Keratinocyte (primary cell): ENCODE results near the gene CCDC32. TPM values are rescaled to one million over a fixed set of nuclear protein-coding genes. Genes with fewer than 3 reads are reported as not detected.

Experiments used
- DNase-seq: peaks from one replicate; pipeline ENCODE4 v3.0.0-alpha.2; 2011; ENCODE audit warnings: low read depth, missing footprints, low spot score
- FAIRE-seq: peaks from 2 replicates; lab custom pipeline; 2011; peaks lifted over from hg19 to GRCh38; lab: Jason Lieb, UNC
- H2AFZ ChIP-seq: 2 replicates; pipeline ENCODE4 v1.6.0; 2012; ENCODE audit warnings: low read length, control low read depth, inconsistent platforms; ENCODE audit not compliant: control insufficient read depth
- H3K27ac ChIP-seq: 2 replicates; pipeline ENCODE4 v1.5.1; 2011; ENCODE audit warnings: low read length; ENCODE audit not compliant: control insufficient read depth, insufficient read depth
- H3K27me3 ChIP-seq: 3 replicates; pipeline ENCODE4 v1.6.0; 2011; ENCODE audit warnings: low read length; ENCODE audit not compliant: control insufficient read depth, insufficient read depth; ENCODE audit errors: extremely low read depth
- H3K36me3 ChIP-seq, 2 experiments: 2 replicates in 1 of 2; 3 replicates in 1 of 2; pipeline ENCODE4 v1.5.1; 2011; ENCODE audit warnings: low read length in 2 of 2, mild to moderate bottlenecking in 1 of 2; ENCODE audit not compliant: control insufficient read depth in 2 of 2, insufficient read depth in 2 of 2; ENCODE audit errors: extremely low read depth in 1 of 2
- H3K4me1 ChIP-seq: 3 replicates; pipeline ENCODE4 v1.5.1; 2011; ENCODE audit warnings: low read length; ENCODE audit not compliant: control insufficient read depth, insufficient read depth; ENCODE audit errors: extremely low read depth
- H3K4me2 ChIP-seq: 3 replicates; pipeline ENCODE4 v1.6.0; 2011; ENCODE audit warnings: low read depth, low read length; ENCODE audit not compliant: control insufficient read depth, insufficient read depth; ENCODE audit errors: extremely low read depth
- H3K4me3 ChIP-seq, 3 experiments: fragments of 200-600 bp in 1 of 3; sonication (generic) in 1 of 3; 2 replicates in 2 of 3; 3 replicates in 1 of 3; pipeline ENCODE4 v1.5.1; 2011 to 2016; ENCODE audit warnings: low read length in 3 of 3, mild to moderate bottlenecking in 3 of 3, control low read depth in 2 of 3, inconsistent platforms in 1 of 3, low read depth in 1 of 3, mixed read lengths in 1 of 3, mixed run types in 1 of 3, moderate library complexity in 1 of 3; ENCODE audit not compliant: control insufficient read depth in 2 of 3, insufficient read depth in 2 of 3; ENCODE audit errors: extremely low read depth in 1 of 3
- H3K79me2 ChIP-seq: 2 replicates; pipeline ENCODE4 v1.6.0; 2012; ENCODE audit warnings: low read length; ENCODE audit not compliant: control insufficient read depth, insufficient read depth
- H3K9ac ChIP-seq: 3 replicates; pipeline ENCODE4 v1.6.0; 2011; ENCODE audit warnings: low read length; ENCODE audit not compliant: control insufficient read depth, insufficient read depth; ENCODE audit errors: extremely low read depth
- H3K9me1 ChIP-seq: 3 replicates; pipeline ENCODE4 v1.6.0; 2011; ENCODE audit warnings: low read length; ENCODE audit not compliant: control insufficient read depth, insufficient read depth; ENCODE audit errors: extremely low read depth
- H3K9me3 ChIP-seq: 2 replicates; pipeline ENCODE4 v1.5.1; 2012; ENCODE audit warnings: low read depth, low read length; ENCODE audit not compliant: control insufficient read depth
- H4K20me1 ChIP-seq: 3 replicates; pipeline ENCODE4 v1.6.0; 2011; ENCODE audit warnings: low read length; ENCODE audit not compliant: control insufficient read depth, insufficient read depth; ENCODE audit errors: extremely low read depth
- EZH2 ChIP-seq: IDR thresholded peaks from one replicate; pipeline ENCODE4 v1.6.1; 2012; ENCODE audit warnings: inconsistent platforms, mild to moderate bottlenecking, low read length, moderate library complexity
- dilution Hi-C: fragments of 300-500 bp; cut with MboI; formaldehyde crosslinking; loops from one replicate; pipeline ENCODE4 v1.7.0; 2020; ENCODE audit warnings: low sequenced_read_pairs; ENCODE audit not compliant: extremely low pct_ligation_motif_present
- polyA plus RNA-seq, 5 experiments: library from polyadenylated mRNA; depleted of rRNA in 3 of 5; stranded (reverse) in 3 of 5; stranded (forward) in 1 of 5; unstranded in 1 of 5; fragments of >200 nt; gene quantifications; 1 replicate in 1 of 5; 2 replicates in 3 of 5; 3 replicates in 1 of 5; pipeline versions ENCODE4 v1.2.1 to v1.2.3, GENCODE V29; 2011 to 2012; ENCODE audit warnings: missing spikeins in 2 of 5, low read depth in 1 of 5, low replicate concordance in 1 of 5
- TF ChIP-seq, protein P1 (sequence below), 3 experiments: IDR thresholded peaks in 1 of 3; conservative IDR thresholded peaks in 1 of 3; optimal IDR thresholded peaks in 1 of 3; 2 replicates in 2 of 3; 3 replicates in 1 of 3; pipeline versions ENCODE3 to v1.5.1; 2011; ENCODE audit warnings: low read length in 3 of 3, mild to moderate bottlenecking in 3 of 3, moderate library complexity in 2 of 3, control low read depth in 1 of 3, inconsistent platforms in 1 of 3; ENCODE audit not compliant: insufficient read depth in 2 of 3; ENCODE audit errors: extremely low read depth in 1 of 3

CCDC32 gene
- polyA plus RNA-seq, 1 donor (not counting 4 experiments of a cell fraction or from before 2014, with no cell fraction given): 18.0 TPM

DNA sequence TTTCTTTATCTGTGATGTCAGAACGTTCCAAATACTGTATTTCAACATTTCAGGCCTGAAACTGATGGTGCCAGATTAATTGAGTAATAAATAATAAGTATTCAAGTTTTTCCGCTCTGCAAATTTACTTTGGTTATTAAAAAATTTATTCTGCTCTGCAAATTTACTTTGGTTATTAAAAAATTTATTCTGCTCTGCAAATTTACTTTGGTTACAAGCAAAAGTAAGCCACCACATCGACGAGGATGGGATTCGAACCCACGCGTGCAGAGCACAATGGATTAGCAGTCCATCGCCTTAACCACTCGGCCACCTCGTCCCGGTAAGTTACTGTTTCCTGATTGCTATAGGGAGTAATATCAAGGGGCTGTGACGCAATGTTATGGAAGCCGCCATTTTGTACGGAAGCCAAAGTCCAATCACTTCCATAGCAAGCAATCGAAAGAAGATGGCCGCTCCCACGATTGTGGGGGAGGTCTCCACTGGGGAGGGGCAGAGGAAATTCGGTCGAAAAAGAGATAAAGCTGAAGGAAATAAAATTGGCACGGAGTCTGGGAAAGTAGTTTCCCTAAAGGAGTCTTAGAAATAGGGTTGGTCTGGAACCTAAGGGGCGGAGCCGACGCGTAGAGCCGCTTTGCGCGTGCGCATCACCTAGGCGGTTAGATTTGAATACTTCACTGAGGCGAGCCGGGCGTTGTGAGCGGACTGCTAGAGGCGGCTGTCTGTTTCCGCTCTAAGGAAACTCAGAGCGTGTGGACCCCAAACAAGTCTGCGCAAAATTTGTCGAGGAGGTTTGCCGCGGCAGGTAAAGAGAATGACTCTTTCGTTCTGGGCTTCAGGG lies 29.0 kb upstream of the CCDC32 start, which contains the start of gene KNL1:
Gene KNL1, plus strand, starts transcription at position 662 of the 841 bp plus-strand sequence. CDS start 8,683 bp downstream, outside the sequence.
- DNase-seq (peak; percentile 67), FAIRE-seq (no peak)
- H3K9me3 ChIP-seq: no peaks in the 10 kb centered on the region
- TF ChIP-seq EZH2: no peak
- TF ChIP-seq, protein P1, sequence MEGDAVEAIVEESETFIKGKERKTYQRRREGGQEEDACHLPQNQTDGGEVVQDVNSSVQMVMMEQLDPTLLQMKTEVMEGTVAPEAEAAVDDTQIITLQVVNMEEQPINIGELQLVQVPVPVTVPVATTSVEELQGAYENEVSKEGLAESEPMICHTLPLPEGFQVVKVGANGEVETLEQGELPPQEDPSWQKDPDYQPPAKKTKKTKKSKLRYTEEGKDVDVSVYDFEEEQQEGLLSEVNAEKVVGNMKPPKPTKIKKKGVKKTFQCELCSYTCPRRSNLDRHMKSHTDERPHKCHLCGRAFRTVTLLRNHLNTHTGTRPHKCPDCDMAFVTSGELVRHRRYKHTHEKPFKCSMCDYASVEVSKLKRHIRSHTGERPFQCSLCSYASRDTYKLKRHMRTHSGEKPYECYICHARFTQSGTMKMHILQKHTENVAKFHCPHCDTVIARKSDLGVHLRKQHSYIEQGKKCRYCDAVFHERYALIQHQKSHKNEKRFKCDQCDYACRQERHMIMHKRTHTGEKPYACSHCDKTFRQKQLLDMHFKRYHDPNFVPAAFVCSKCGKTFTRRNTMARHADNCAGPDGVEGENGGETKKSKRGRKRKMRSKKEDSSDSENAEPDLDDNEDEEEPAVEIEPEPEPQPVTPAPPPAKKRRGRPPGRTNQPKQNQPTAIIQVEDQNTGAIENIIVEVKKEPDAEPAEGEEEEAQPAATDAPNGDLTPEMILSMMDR (optimal IDR thresholded peaks at IDR 0.05 in 1 of 3, IDR thresholded peaks at IDR 0.05 in 1 of 3, conservative IDR thresholded peaks at IDR 0.05 in 1 of 3; ENCODE audit: extremely low read depth in 1 of 3, insufficient read depth in 2 of 3, low read length in 3 of 3): no peak
- dilution Hi-C loops: no loop called here
- peak within 1 kb of the TSS; percentile 86 to 98 (median 93) for H3K4me3 ChIP-seq
- H3K36me3 ChIP-seq: no peaks in the 10 kb centered on the region
- H3K4me1 ChIP-seq: peaks cover 6% of the 10 kb centered on the region
- H3K9me1 ChIP-seq: no peaks in the 10 kb centered on the region
- peak within 1 kb of the TSS; percentile 90 for H3K4me2 ChIP-seq
- H3K79me2 ChIP-seq: peaks cover 42% of the 10 kb centered on the region
- peak within 1 kb of the TSS; percentile 99 for H2AFZ ChIP-seq
- H4K20me1 ChIP-seq: no peaks in the 10 kb centered on the region
- H3K27ac ChIP-seq: peak within 1 kb of the TSS; percentile 100
- peak within 1 kb of the TSS; percentile 99 for H3K9ac ChIP-seq
- H3K27me3 ChIP-seq: no peaks in the 10 kb centered on the region

DNA sequence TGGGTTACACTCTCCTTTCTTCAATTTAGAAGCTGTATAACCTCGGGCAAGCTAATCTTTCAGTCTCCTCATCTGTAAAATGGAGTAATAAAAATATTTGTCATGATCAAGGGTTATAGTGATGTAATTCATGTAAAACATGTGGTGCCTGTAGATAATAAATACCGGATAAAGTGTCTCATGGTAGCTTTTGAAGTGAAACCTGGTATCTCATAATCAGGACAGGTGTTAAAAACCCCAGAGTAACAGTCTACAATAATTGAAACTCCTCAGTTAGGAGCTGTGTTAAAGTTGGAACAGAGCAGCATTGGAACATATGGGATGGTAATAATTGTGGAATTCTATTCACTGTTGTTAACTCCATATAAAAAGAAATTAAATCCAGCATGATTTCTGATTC lies 28.3 kb upstream of the CCDC32 start:
- dilution Hi-C loops: no loop called here

More for the DNA sequence above, 28.3 kb upstream of the CCDC32 start:
- DNase-seq (no peak), FAIRE-seq (no peak)
- Histone ChIP-seq H3K4me1 (peaks cover 6% of the 10 kb centered on the region), H3K79me2 (peaks cover 35% of the 10 kb centered on the region), H3K4me2 (no peak overlapping the region), H3K9ac (no peak overlapping the region), H3K9me1 (no peaks in the 10 kb centered on the region), H4K20me1 (no peaks in the 10 kb centered on the region), H3K9me3 (no peaks in the 10 kb centered on the region), H2AFZ (peak overlapping the region; percentile 15), H3K4me3 (no peak overlapping the region), H3K27ac (no peak overlapping the region), H3K27me3 (no peaks in the 10 kb centered on the region), H3K36me3 (no peaks in the 10 kb centered on the region)
- no peak for TF ChIP-seq EZH2
- TF ChIP-seq, protein P1 (optimal IDR thresholded peaks at IDR 0.05 in 1 of 3, IDR thresholded peaks at IDR 0.05 in 1 of 3, conservative IDR thresholded peaks at IDR 0.05 in 1 of 3; ENCODE audit: extremely low read depth in 1 of 3, insufficient read depth in 2 of 3, low read length in 3 of 3): no peak
